Pancreas (tissue), 10 donors: ENCODE measurements around the gene PPM1H. TPM values are rescaled to one million over a fixed set of nuclear protein-coding genes. Genes with fewer than 3 reads are reported as not detected.

Source experiments
- ATAC-seq, 4 donors: fragments of 200-7000 bp; cut with Tn5 transposase; one replicate each; pipeline versions ENCODE4 v1.8.0 to v1.9.1; 2020; ENCODE audit warnings: mild to moderate bottlenecking in 4 of 4, moderate library complexity in 4 of 4
- DNase-seq, 6 donors: peaks; one replicate each; pipeline ENCODE4 v3.0.0-alpha.2; 2020
- FAIRE-seq: peaks from 2 replicates; lab custom pipeline; 2012; peaks lifted over from hg19 to GRCh38; lab: Jason Lieb, UNC
- H3K27ac ChIP-seq, 4 donors: fragments of 200-600 bp; sonication (generic); 1 replicate in 3 of 4; 2 replicates in 1 of 4; pipeline versions ENCODE4 v1.5.0 to v1.8.0; 2020
- H3K27me3 ChIP-seq, 4 donors: fragments of 200-600 bp; one replicate each; pipeline ENCODE4 v1.8.0; 2021
- H3K36me3 ChIP-seq, 3 donors: fragments of 200-600 bp; sonication (generic) in 1 of 3; one replicate each; pipeline versions ENCODE4 v1.5.0 to v1.8.0; 2020 to 2021
- H3K4me1 ChIP-seq, 3 donors: fragments of 200-600 bp; one replicate each; pipeline ENCODE4 v1.8.0; 2021
- H3K4me3 ChIP-seq, 4 donors: fragments of 200-600 bp; sonication (generic) in 2 of 4; one replicate each; pipeline versions ENCODE4 v1.5.0 to v1.8.0; 2020 to 2021
- H3K9me3 ChIP-seq, 4 donors: fragments of 200-600 bp; one replicate each; pipeline ENCODE4 v1.8.0; 2021
- CTCF ChIP-seq, 4 donors: fragments of 200-600 bp; sonication (generic) in 3 of 4; IDR thresholded peaks; one replicate each; pipeline versions ENCODE4 v1.5.0 to v1.8.0; 2021; ENCODE audit warnings: antibody characterized with exemption in 4 of 4
- WGBS, 2 donors: extraction: QIAGEN DNeasy Blood & Tissue Kit; methylation state at CpG; one replicate each; pipeline ENCODE4 v1.1.7; 2013; 5-methylcytosine and 5-hydroxymethylcytosine counted together
- intact Hi-C, 3 donors: fragments of 100-400 bp; cut with DNase I; formaldehyde crosslinking; loops; one replicate each; pipeline versions ENCODE4 v1.11.1 to v1.14.2; 2022
- polyA plus RNA-seq, 2 donors: library from polyadenylated mRNA; stranded (reverse); fragments of 200-250 nt; gene quantifications; one replicate each; pipeline ENCODE4 v1.2.3, GENCODE V29; 2013
- total RNA-seq, 6 donors: library from RNA; stranded (reverse); fragmentation: NEBNext Ultra II Directional in 4 of 6; extraction: Animal tissue kit (Norgen Biotek cat#: 25700) in 4 of 6; gene quantifications; one replicate each; pipeline versions ENCODE4 v1.2.1 to v1.2.4, GENCODE V29; 2021 to 2023
- donor health status: healthy with polysubstance abuse.
- donor health status: DM: no; HTN: no; CAD: no; lungs with moderate emphysema.
- donor health status: DM: no; HTN: no; CAD: no.
- donor health status: control.
- donor health status: control.
- donor health status: Bipolar disorder and iron deficiency.
- donor health status: DM: yes; HTN: yes; CAD: no.
- donor health status: DM: no; HTN: no; CAD: no.
- donor health status: DM: no; HTN: no; CAD: no.
- donor health status: DM: yes; HTN: yes; CAD: no.

PPM1H gene
- total and polyA plus RNA-seq, 8 donors: 1.7 to 12.9 (median 5.8) TPM

- FAIRE-seq (no peak), ATAC-seq (no peak), DNase-seq (no peak)
- intact Hi-C loops: no loop called here
- Histone ChIP-seq H3K27me3 (no peaks in the 10 kb centered on the region), H3K9me3 (no peaks in the 10 kb centered on the region), H3K4me1 (peaks cover 3 to 14% (median 11%) of the 10 kb centered on the region in 3 donors), H3K36me3 (no peaks in the 10 kb centered on the region), H3K4me3 (no peak overlapping the region), H3K27ac (peak overlapping the region in 1 of 4 donors; percentile 33)
- 82 to 88% methylated on average over 4 of the region's 4 CpGs for WGBS, 2 donors
- no peak for TF ChIP-seq CTCF (IDR thresholded peaks at IDR 0.05)
These were observed 88.5 kb downstream of the PPM1H start for GRCh38 chr12:62846491-62846890.

- Histone ChIP-seq H3K4me1 (peaks cover 3 to 14% (median 11%) of the 10 kb centered on the region in 3 donors), H3K27ac (no peak overlapping the region), H3K27me3 (no peaks in the 10 kb centered on the region), H3K4me3 (no peak overlapping the region), H3K36me3 (no peaks in the 10 kb centered on the region), H3K9me3 (no peaks in the 10 kb centered on the region)
- FAIRE-seq (no peak), ATAC-seq (no peak), DNase-seq (no peak)
- no peak for TF ChIP-seq CTCF (IDR thresholded peaks at IDR 0.05)
- WGBS, 2 donors: 87 to 88% methylated on average over 2 of the region's 2 CpGs
- intact Hi-C loops: no loop called here
These were observed 90.0 kb downstream of the PPM1H start for GRCh38 chr12:62844915-62845314.

GRCh38 chr12:62843716-62844115 lies 91.2 kb downstream of the PPM1H start:
- FAIRE-seq (no peak), DNase-seq (no peak), ATAC-seq (peak in 1 of 4 donors; percentile 6)
- no peak overlapping the region for H3K27ac ChIP-seq
- no peak overlapping the region for H3K4me3 ChIP-seq
- 26 to 28% methylated on average over 1 of the region's 1 CpG for WGBS, 2 donors
- H3K9me3 ChIP-seq: no peaks in the 10 kb centered on the region
- no peaks in the 10 kb centered on the region for H3K27me3 ChIP-seq
- peaks cover 3 to 14% (median 11%) of the 10 kb centered on the region in 3 donors for H3K4me1 ChIP-seq
- TF ChIP-seq CTCF (IDR thresholded peaks at IDR 0.05): no peak
- intact Hi-C loops: no loop called here
- no peaks in the 10 kb centered on the region for H3K36me3 ChIP-seq

GRCh38 chr12:62841846-62842245 lies 93.1 kb downstream of the PPM1H start:
- TF ChIP-seq CTCF (IDR thresholded peaks at IDR 0.05): no peak
- H3K27me3 ChIP-seq: no peaks in the 10 kb centered on the region
- ATAC-seq (peak in 3 of 4 donors; percentile 65 to 83 (median 79)), FAIRE-seq (no peak), DNase-seq (peak in 2 of 6 donors; percentile 5 to 28)
- intact Hi-C loops: no loop called here
- no peak overlapping the region for H3K4me3 ChIP-seq
- no peaks in the 10 kb centered on the region for H3K36me3 ChIP-seq
- no peaks in the 10 kb centered on the region for H3K9me3 ChIP-seq
- no peak overlapping the region for H3K27ac ChIP-seq
- 34 to 41% methylated on average over 3 of the region's 3 CpGs for WGBS, 2 donors
- peaks cover 3 to 11% (median 10%) of the 10 kb centered on the region in 3 donors for H3K4me1 ChIP-seq

GRCh38 chr12:62840806-62841205 lies 94.1 kb downstream of the PPM1H start:
- H3K9me3 ChIP-seq: no peaks in the 10 kb centered on the region
- H3K36me3 ChIP-seq: no peaks in the 10 kb centered on the region
- DNase-seq (no peak), ATAC-seq (no peak), FAIRE-seq (no peak)
- H3K27me3 ChIP-seq: no peaks in the 10 kb centered on the region
- intact Hi-C loops: no loop called here
- WGBS, 2 donors: 95 to 99% methylated on average over 4 of the region's 4 CpGs
- no peak overlapping the region for H3K4me3 ChIP-seq
- H3K4me1 ChIP-seq: peaks cover 3 to 11% (median 10%) of the 10 kb centered on the region in 3 donors
- H3K27ac ChIP-seq: no peak overlapping the region
- TF ChIP-seq CTCF (IDR thresholded peaks at IDR 0.05): no peak
